Measurements from ENCODE around the gene DEPDC1. TPM values are rescaled to one million over a fixed set of nuclear protein-coding genes. Genes with fewer than 3 reads are reported as not detected.

The DEPDC1 gene
- total and polyA plus RNA-seq, 4 donors: 0.52 to 18.3 (median 0.58) TPM; not detected in 1

- no peak for TF ChIP-seq HNF4A (conservative IDR thresholded peaks at IDR 0.05)
- no peak for TF ChIP-seq RXRA (IDR thresholded peaks at IDR 0.05)
- no peak for TF ChIP-seq SP1 (IDR thresholded peaks at IDR 0.05)
- no peak for TF ChIP-seq EGR1 (IDR thresholded peaks at IDR 0.05; ENCODE audit: low read depth in 2 of 2)
- TF ChIP-seq GABPA (IDR thresholded peaks at IDR 0.05 in 1 of 2, conservative IDR thresholded peaks at IDR 0.05 in 1 of 2): no peak
These were observed 446 bp upstream of the DEPDC1 start (continued) for GRCh38 chr1:68497358-68497698.

GRCh38 chr1:68495968-68496679, 758 bp downstream of the DEPDC1 start:
- no peaks in the 10 kb centered on the region for H3K9me3 ChIP-seq (ENCODE audit: control insufficient read depth in 4 of 4, low read length in 3 of 4)
- H3K4me3 ChIP-seq (ENCODE audit: low read depth in 1 of 3, low read length in 3 of 3): peak overlapping the region in 2 of 3 donors; percentile 52 to 81
- H3K27ac ChIP-seq (ENCODE audit: low read depth in 1 of 2, low read length in 2 of 2): no peak overlapping the region
- no peaks in the 10 kb centered on the region for H3K36me3 ChIP-seq (ENCODE audit: control insufficient read depth in 4 of 4, insufficient read depth in 3 of 4, low read depth in 1 of 4, low read length in 3 of 4)
- TF ChIP-seq RXRA (IDR thresholded peaks at IDR 0.05): no peak
- no peak for TF ChIP-seq GABPA (IDR thresholded peaks at IDR 0.05 in 1 of 2, conservative IDR thresholded peaks at IDR 0.05 in 1 of 2)
- no peak for TF ChIP-seq CTCF (IDR thresholded peaks at IDR 0.05; ENCODE audit: low read depth, low read length, missing input control)
- TF ChIP-seq YY1 (IDR thresholded peaks at IDR 0.05): no peak
- TF ChIP-seq ATF3 (IDR thresholded peaks at IDR 0.05): no peak
- TF ChIP-seq REST (IDR thresholded peaks at IDR 0.05): no peak
- no peak for TF ChIP-seq HNF4G (IDR thresholded peaks at IDR 0.05)
- peak overlapping the region in 1 of 2 donors; percentile 65 for H3K9ac ChIP-seq (ENCODE audit: low read depth in 1 of 2, low read length in 2 of 2)
- no peaks in the 10 kb centered on the region for H3K27me3 ChIP-seq (ENCODE audit: control insufficient read depth in 4 of 4, insufficient read depth in 4 of 4, low read length in 3 of 4)
- H3K4me1 ChIP-seq (ENCODE audit: control insufficient read depth in 4 of 4, insufficient read depth in 4 of 4, low read length in 3 of 4): peaks cover 6 to 18% (median 9%) of the 10 kb centered on the region in 4 donors
- 17% methylated on average over 21 of the region's 21 CpGs for WGBS
- DNase-seq (ENCODE audit: low spot score): no peak

GRCh38 chr1:68495532-68495931, 1.4 kb downstream of the DEPDC1 start:
- Histone ChIP-seq H3K4me1 (ENCODE audit: control insufficient read depth in 4 of 4, insufficient read depth in 4 of 4, low read length in 3 of 4) (peaks cover 6 to 18% (median 9%) of the 10 kb centered on the region in 4 donors), H3K9ac (ENCODE audit: low read depth in 1 of 2, low read length in 2 of 2) (no peak overlapping the region), H3K27me3 (ENCODE audit: control insufficient read depth in 4 of 4, insufficient read depth in 4 of 4, low read length in 3 of 4) (no peaks in the 10 kb centered on the region), H3K36me3 (ENCODE audit: control insufficient read depth in 4 of 4, insufficient read depth in 3 of 4, low read depth in 1 of 4, low read length in 3 of 4) (no peaks in the 10 kb centered on the region), H3K4me3 (ENCODE audit: low read depth in 1 of 3, low read length in 3 of 3) (no peak overlapping the region), H3K9me3 (ENCODE audit: control insufficient read depth in 4 of 4, low read length in 3 of 4) (no peaks in the 10 kb centered on the region), H3K27ac (ENCODE audit: low read depth in 1 of 2, low read length in 2 of 2) (no peak overlapping the region)
- TF ChIP-seq MAX (IDR thresholded peaks at IDR 0.05) (no peak), GABPA (IDR thresholded peaks at IDR 0.05 in 1 of 2, conservative IDR thresholded peaks at IDR 0.05 in 1 of 2) (no peak), SP1 (IDR thresholded peaks at IDR 0.05) (no peak), ATF3 (IDR thresholded peaks at IDR 0.05) (no peak), CTCF (IDR thresholded peaks at IDR 0.05; ENCODE audit: low read depth, low read length, missing input control) (no peak), TAF1 (conservative IDR thresholded peaks at IDR 0.05) (no peak), FOXA2 (IDR thresholded peaks at IDR 0.05) (no peak), RAD21 (IDR thresholded peaks at IDR 0.05) (no peak), YY1 (IDR thresholded peaks at IDR 0.05) (no peak), FOXA1 (IDR thresholded peaks at IDR 0.05) (no peak), EGR1 (IDR thresholded peaks at IDR 0.05; ENCODE audit: low read depth in 2 of 2) (no peak), ZBTB33 (IDR thresholded peaks at IDR 0.05) (no peak), HNF4G (IDR thresholded peaks at IDR 0.05) (no peak)
- WGBS: 87% methylated on average over 3 of the region's 3 CpGs
- DNase-seq (ENCODE audit: low spot score): no peak

All from liver (tissue), 9 donors.